ENCODE measurements around the gene AP1G2. TPM values are rescaled to one million over a fixed set of nuclear protein-coding genes. Genes with fewer than 3 reads are reported as not detected.

The AP1G2 gene
- total RNA-seq, 1 experiment from 2014 or later: 9.7 TPM

- H3K27me3 ChIP-seq: no peaks in the 10 kb centered on the region
- DNase-seq: no peak
- no peak within 1 kb of the TSS for H3K4me3 ChIP-seq
- H3K9me3 ChIP-seq: no peaks in the 10 kb centered on the region
- no peaks in the 10 kb centered on the region for H3K36me3 ChIP-seq
Observed at GRCh38 chr14:23578560-23579310, 11.1 kb upstream of the AP1G2 start, which contains the start of gene JPH4. Gene JPH4, minus strand, starts transcription at chr14:23578790. Its CDS starts 1,337 bp downstream, at chr14:23577453.

- DNase-seq: no peak
- Histone ChIP-seq H3K36me3 (no peaks in the 10 kb centered on the region), H3K4me3 (no peak overlapping the region), H3K9me3 (no peaks in the 10 kb centered on the region), H3K27me3 (no peaks in the 10 kb centered on the region)
Observed at GRCh38 chr14:23577710-23578392, 10.3 kb upstream of the AP1G2 start.

- Histone ChIP-seq H3K36me3 (no peaks in the 10 kb centered on the region), H3K9me3 (no peaks in the 10 kb centered on the region), H3K4me3 (no peak overlapping the region), H3K27me3 (no peaks in the 10 kb centered on the region)
- DNase-seq: no peak
Observed at GRCh38 chr14:23577004-23577681, 9.6 kb upstream of the AP1G2 start.

DNA sequence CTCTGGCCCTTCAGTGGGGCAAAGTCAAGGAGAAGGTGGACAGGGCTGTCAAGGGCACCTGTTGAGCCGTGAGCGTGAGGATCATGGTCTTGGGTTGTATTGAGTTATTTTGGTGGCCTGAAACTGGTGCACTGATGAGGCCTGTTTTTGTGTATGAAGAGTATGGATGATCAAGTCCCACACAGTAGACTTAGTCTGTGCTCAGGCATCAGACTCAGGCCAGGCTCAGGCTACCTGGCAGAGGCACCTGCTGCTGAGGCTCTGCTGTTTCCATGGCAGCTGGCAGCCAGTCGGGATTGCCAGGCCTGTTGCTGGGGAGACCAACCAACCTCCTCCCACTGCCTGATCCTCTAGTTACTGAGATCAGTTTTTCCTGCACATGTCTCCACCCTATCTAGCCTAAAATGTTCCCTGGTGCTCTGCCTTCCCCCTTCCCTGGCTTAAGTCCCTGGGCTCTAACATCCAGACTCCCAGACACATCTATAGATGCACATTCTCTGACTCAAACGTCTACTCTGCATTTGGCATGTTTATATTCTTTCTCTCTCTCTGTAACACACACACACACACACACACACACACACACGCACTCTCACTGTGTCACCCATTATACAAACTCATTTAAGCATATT lies 5.9 kb upstream of the AP1G2 start:
- no peaks in the 10 kb centered on the region for H3K36me3 ChIP-seq
- no peaks in the 10 kb centered on the region for H3K9me3 ChIP-seq
- H3K27me3 ChIP-seq: no peaks in the 10 kb centered on the region
- H3K4me3 ChIP-seq: no peak overlapping the region
- DNase-seq: no peak

DNA sequence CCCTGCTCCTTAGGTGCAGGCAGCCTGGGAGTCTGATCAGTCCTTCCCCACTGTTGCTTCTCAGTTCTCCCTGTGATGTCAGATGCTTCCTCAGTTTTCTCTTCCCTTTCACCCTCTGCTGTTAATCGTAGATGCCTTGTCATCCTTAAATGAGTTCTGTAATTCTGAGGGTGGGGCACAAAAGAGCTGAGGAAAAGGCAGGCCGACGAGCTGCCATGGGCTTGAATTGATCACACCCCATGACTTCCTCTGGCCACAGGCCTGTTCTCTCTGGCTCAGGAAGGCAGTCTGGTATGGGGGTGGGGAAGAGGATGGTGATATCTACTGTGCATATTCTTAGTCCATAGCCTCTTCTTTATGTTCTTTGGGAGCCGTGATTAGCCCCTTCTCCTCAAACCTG lies 5.2 kb upstream of the AP1G2 start:
- DNase-seq: no peak
- Histone ChIP-seq H3K4me3 (no peak overlapping the region), H3K9me3 (no peaks in the 10 kb centered on the region), H3K27me3 (no peaks in the 10 kb centered on the region), H3K36me3 (no peaks in the 10 kb centered on the region)

GRCh38 chr14:23572524-23572828 lies 4.9 kb upstream of the AP1G2 start:
- no peak overlapping the region for H3K4me3 ChIP-seq
- DNase-seq: no peak
- no peaks in the 10 kb centered on the region for H3K36me3 ChIP-seq
- H3K27me3 ChIP-seq: no peaks in the 10 kb centered on the region
- no peaks in the 10 kb centered on the region for H3K9me3 ChIP-seq

GRCh38 chr14:23571701-23572523 lies 4.3 kb upstream of the AP1G2 start:
- Histone ChIP-seq H3K36me3 (no peaks in the 10 kb centered on the region), H3K27me3 (no peaks in the 10 kb centered on the region), H3K4me3 (no peak overlapping the region), H3K9me3 (no peaks in the 10 kb centered on the region)
- DNase-seq: no peak

- Histone ChIP-seq H3K9me3 (no peaks in the 10 kb centered on the region), H3K4me3 (no peak overlapping the region), H3K27me3 (no peaks in the 10 kb centered on the region), H3K36me3 (no peaks in the 10 kb centered on the region)
- no peak for DNase-seq
Observed at GRCh38 chr14:23570806-23571483, 3.4 kb upstream of the AP1G2 start.

DNA sequence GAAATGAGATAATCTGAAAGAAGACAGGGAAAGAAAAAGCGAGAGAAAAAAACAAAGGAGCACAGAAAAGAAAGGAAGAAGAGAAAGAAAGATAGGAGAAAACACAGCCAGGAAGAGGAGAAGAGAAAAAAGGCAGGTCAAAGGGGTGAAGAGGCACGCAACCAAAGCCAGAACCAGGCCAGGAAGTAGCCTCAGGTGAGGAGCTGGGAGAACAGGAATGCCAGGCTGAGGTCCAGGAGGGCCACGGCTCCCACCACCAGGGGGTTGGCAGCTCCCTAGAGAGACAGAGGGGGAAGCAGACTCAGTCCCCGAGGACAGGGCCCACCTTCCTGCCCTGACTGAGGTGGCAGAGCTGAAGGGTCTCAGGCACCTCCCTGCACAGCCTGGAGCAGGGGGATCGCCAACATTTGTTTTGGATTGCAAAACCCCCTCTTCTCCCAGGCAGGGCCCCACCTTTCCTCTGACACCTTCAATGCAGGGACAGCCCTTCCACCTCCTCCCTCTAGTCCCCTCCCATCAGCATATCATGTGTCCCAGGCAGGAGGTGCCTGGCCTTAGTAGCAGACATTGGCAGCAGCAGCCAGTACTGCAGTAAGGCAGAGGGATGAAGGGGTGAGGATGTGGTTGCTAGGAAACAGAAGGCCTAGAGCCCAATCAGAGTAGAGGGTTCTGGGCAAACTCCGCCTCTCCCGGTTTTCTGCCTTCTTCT lies 2.0 kb upstream of the AP1G2 start:
- Histone ChIP-seq H3K36me3 (no peaks in the 10 kb centered on the region), H3K9me3 (no peaks in the 10 kb centered on the region), H3K4me3 (no peak overlapping the region), H3K27me3 (no peaks in the 10 kb centered on the region)
- DNase-seq: no peak

DNA sequence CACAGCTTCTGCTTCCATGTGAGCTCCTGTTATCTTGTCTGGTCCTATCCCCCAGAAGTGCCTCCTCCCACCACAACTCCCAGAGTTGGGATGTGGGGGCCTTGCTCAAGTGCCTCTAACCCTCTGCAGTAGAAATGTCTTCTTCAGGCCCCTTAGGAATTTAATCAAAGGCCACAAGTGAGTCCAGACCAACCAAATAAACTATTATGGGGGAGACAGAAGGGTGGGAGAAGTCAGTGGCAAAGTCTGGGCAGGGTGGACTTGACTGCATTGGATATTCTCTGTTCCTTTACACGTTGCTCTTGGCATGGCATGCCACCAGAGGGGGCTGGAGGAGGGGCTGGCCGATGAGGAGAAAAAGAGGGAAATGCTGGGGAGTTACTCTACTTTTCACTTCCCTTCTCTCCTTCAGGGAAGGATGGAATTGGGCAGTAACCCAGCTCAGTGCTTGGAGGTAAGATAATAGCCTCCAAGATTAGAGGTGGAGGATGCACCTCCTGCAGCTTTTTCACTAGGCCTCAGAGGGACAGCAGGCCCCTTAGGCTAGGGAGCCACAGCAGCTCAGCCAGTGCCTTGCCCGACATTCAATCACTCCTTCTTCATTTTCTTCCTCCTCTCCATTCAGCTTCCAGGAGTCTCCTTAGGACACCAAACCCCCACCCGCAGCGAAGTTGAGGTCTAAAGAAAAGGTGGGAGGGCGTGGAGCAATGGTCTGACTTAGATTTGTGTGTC lies 1.2 kb upstream of the AP1G2 start:
- no peaks in the 10 kb centered on the region for H3K9me3 ChIP-seq
- no peaks in the 10 kb centered on the region for H3K36me3 ChIP-seq
- H3K4me3 ChIP-seq: no peak overlapping the region
- no peaks in the 10 kb centered on the region for H3K27me3 ChIP-seq
- no peak for DNase-seq

DNA sequence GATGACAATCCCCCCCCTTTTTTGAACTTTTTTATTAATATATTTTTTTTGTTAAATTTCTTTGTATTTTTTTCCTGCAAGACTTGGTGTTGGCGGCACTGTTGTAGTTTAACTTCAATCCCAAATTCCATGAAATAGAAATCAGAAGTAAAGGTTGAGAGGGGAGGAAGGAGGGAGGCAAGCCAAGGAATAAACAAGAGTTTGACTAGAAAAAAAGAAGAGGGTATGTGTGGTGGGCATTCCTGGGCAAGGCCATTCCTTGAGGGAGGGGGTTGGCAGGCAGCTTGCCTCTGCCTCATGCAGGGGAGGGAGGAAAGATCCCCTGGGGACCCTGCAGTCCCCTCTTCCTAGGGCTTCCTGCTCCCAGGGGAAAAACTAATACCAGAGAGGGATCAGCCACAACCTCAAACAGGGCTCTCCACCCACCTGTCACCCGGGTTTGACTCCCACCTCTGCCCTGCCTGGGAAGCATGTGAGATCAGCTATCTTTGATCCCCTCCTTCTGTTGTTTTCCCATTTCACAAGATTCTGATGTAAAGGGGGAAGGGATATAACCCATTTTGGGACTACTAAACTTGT lies 519 bp upstream of the AP1G2 start:
- H3K4me3 ChIP-seq: peak overlapping the region; percentile 39

GRCh38 chr14:23566778-23567185 lies 809 bp downstream of the AP1G2 start:
- no peaks in the 10 kb centered on the region for H3K36me3 ChIP-seq
- peak overlapping the region; percentile 39 for H3K4me3 ChIP-seq
- H3K9me3 ChIP-seq: no peaks in the 10 kb centered on the region
- no peak for DNase-seq
- H3K27me3 ChIP-seq: no peaks in the 10 kb centered on the region

More for the DNA sequence above, 519 bp upstream of the AP1G2 start:
- Histone ChIP-seq H3K36me3 (no peaks in the 10 kb centered on the region), H3K27me3 (no peaks in the 10 kb centered on the region), H3K9me3 (no peaks in the 10 kb centered on the region)
- no peak for DNase-seq

- Histone ChIP-seq H3K27me3 (no peaks in the 10 kb centered on the region), H3K36me3 (no peaks in the 10 kb centered on the region), H3K9me3 (no peaks in the 10 kb centered on the region), H3K4me3 (no peak overlapping the region)
- DNase-seq: no peak
Observed at GRCh38 chr14:23566112-23566777, 1.3 kb downstream of the AP1G2 start.

DNA sequence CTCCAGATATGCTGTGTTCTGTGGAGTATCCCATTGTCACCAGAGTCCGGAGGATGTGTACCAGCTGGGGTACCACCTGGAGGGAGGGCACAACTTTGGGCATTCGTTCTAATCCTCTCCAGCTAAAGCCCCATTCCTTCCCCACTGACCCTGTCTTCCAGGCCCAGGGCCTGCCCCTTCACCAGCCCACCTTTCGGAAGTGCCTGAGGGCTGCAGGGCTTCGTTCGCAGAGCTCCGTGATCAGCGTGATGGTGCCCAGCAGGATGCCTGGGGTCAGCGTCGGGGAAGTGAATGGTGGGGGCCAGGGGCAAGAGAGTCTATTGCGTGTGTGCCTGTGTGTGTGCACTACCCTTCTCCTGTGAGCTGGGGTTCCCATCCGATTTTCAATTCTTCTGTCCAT lies 2.0 kb downstream of the AP1G2 start:
- Histone ChIP-seq H3K36me3 (no peaks in the 10 kb centered on the region), H3K9me3 (no peaks in the 10 kb centered on the region), H3K4me3 (no peak overlapping the region), H3K27me3 (no peaks in the 10 kb centered on the region)
- no peak for DNase-seq

Measured in MG63 (cell line).